ENCODE results near the gene PKD1L1. TPM values are rescaled to one million over a fixed set of nuclear protein-coding genes. Genes with fewer than 3 reads are reported as not detected.
A peak's percentile ranks its signal among the peaks of the same experiment; 100 is the strongest.

The PKD1L1 gene
- total RNA-seq, 1 experiment from 2014 or later = 2.8 TPM

- Histone ChIP-seq H3K9me3 (ENCODE audit: low read length) (no peaks in the 10 kb centered on the region), H3K27me3 (ENCODE audit: low read length) (no peaks in the 10 kb centered on the region)
These were observed 69.6 kb downstream of the PKD1L1 start for GRCh38 chr7:47878662-47879061.

GRCh38 chr7:47877336-47877735 lies 70.9 kb downstream of the PKD1L1 start:
- Histone ChIP-seq H3K9me2 (replicated peaks; ENCODE audit: insufficient read depth, low read length) (no peaks in the 10 kb centered on the region), H3K4me1 (ENCODE audit: low read length) (no peaks in the 10 kb centered on the region), H3K4me3 (ENCODE audit: low read length) (no peak overlapping the region), H3K9ac (ENCODE audit: low read length) (no peak overlapping the region), H3K27me3 (ENCODE audit: low read length) (no peaks in the 10 kb centered on the region), H3K27ac (ENCODE audit: low read length) (no peak overlapping the region), H3K79me2 (ENCODE audit: low read length) (no peaks in the 10 kb centered on the region), H3K36me3 (ENCODE audit: insufficient read depth, low read length) (no peaks in the 10 kb centered on the region), H2AFZ (ENCODE audit: low read length) (no peak overlapping the region), H3K4me2 (ENCODE audit: low read depth, low read length, poor library complexity, severe bottlenecking) (no peak overlapping the region), H4K20me1 (ENCODE audit: insufficient read depth, low read depth, low read length) (no peaks in the 10 kb centered on the region), H3K9me3 (ENCODE audit: low read length) (no peaks in the 10 kb centered on the region)
- no peak for DNase-seq

More at GRCh38 chr7:47878662-47879061, 69.6 kb downstream of the PKD1L1 start:
- Histone ChIP-seq H3K27ac (ENCODE audit: low read length) (no peak overlapping the region), H3K4me3 (ENCODE audit: low read length) (no peak overlapping the region), H3K36me3 (ENCODE audit: insufficient read depth, low read length) (no peaks in the 10 kb centered on the region), H3K9ac (ENCODE audit: low read length) (no peak overlapping the region), H3K4me2 (ENCODE audit: low read depth, low read length, poor library complexity, severe bottlenecking) (no peak overlapping the region), H3K4me1 (ENCODE audit: low read length) (no peaks in the 10 kb centered on the region), H4K20me1 (ENCODE audit: insufficient read depth, low read depth, low read length) (no peaks in the 10 kb centered on the region), H3K79me2 (ENCODE audit: low read length) (no peaks in the 10 kb centered on the region), H3K9me2 (replicated peaks; ENCODE audit: insufficient read depth, low read length) (no peaks in the 10 kb centered on the region), H2AFZ (ENCODE audit: low read length) (no peak overlapping the region)
- DNase-seq = no peak

GRCh38 chr7:47875998-47876744 lies 72.1 kb downstream of the PKD1L1 start:
- H3K4me3 ChIP-seq (ENCODE audit: low read length) = no peak overlapping the region

GRCh38 chr7:47875406-47875805 lies 72.9 kb downstream of the PKD1L1 start:
- Histone ChIP-seq H3K4me1 (ENCODE audit: low read length) (no peaks in the 10 kb centered on the region), H3K79me2 (ENCODE audit: low read length) (no peaks in the 10 kb centered on the region), H2AFZ (ENCODE audit: low read length) (no peak overlapping the region), H3K9me3 (ENCODE audit: low read length) (no peaks in the 10 kb centered on the region), H3K4me3 (ENCODE audit: low read length) (no peak overlapping the region), H4K20me1 (ENCODE audit: insufficient read depth, low read depth, low read length) (no peaks in the 10 kb centered on the region), H3K36me3 (ENCODE audit: insufficient read depth, low read length) (no peaks in the 10 kb centered on the region), H3K9me2 (replicated peaks; ENCODE audit: insufficient read depth, low read length) (no peaks in the 10 kb centered on the region), H3K27ac (ENCODE audit: low read length) (no peak overlapping the region), H3K9ac (ENCODE audit: low read length) (no peak overlapping the region), H3K4me2 (ENCODE audit: low read depth, low read length, poor library complexity, severe bottlenecking) (no peak overlapping the region), H3K27me3 (ENCODE audit: low read length) (no peaks in the 10 kb centered on the region)
- DNase-seq = no peak

More at GRCh38 chr7:47875998-47876744, 72.1 kb downstream of the PKD1L1 start:
- Histone ChIP-seq H3K27me3 (ENCODE audit: low read length) (no peaks in the 10 kb centered on the region), H3K4me1 (ENCODE audit: low read length) (no peaks in the 10 kb centered on the region), H3K79me2 (ENCODE audit: low read length) (no peaks in the 10 kb centered on the region), H3K9me2 (replicated peaks; ENCODE audit: insufficient read depth, low read length) (no peaks in the 10 kb centered on the region), H3K27ac (ENCODE audit: low read length) (no peak overlapping the region), H3K9ac (ENCODE audit: low read length) (no peak overlapping the region), H3K4me2 (ENCODE audit: low read depth, low read length, poor library complexity, severe bottlenecking) (no peak overlapping the region), H3K36me3 (ENCODE audit: insufficient read depth, low read length) (no peaks in the 10 kb centered on the region), H4K20me1 (ENCODE audit: insufficient read depth, low read depth, low read length) (no peaks in the 10 kb centered on the region), H2AFZ (ENCODE audit: low read length) (no peak overlapping the region), H3K9me3 (ENCODE audit: low read length) (no peaks in the 10 kb centered on the region)
- no peak for DNase-seq

- Histone ChIP-seq H3K27ac (ENCODE audit: low read length) (no peak overlapping the region), H3K9ac (ENCODE audit: low read length) (no peak overlapping the region), H3K4me1 (ENCODE audit: low read length) (no peaks in the 10 kb centered on the region), H3K27me3 (ENCODE audit: low read length) (no peaks in the 10 kb centered on the region), H3K9me3 (ENCODE audit: low read length) (no peaks in the 10 kb centered on the region), H2AFZ (ENCODE audit: low read length) (no peak overlapping the region), H3K36me3 (ENCODE audit: insufficient read depth, low read length) (no peaks in the 10 kb centered on the region), H3K9me2 (replicated peaks; ENCODE audit: insufficient read depth, low read length) (no peaks in the 10 kb centered on the region), H4K20me1 (ENCODE audit: insufficient read depth, low read depth, low read length) (no peaks in the 10 kb centered on the region), H3K79me2 (ENCODE audit: low read length) (no peaks in the 10 kb centered on the region), H3K4me3 (ENCODE audit: low read length) (no peak overlapping the region), H3K4me2 (ENCODE audit: low read depth, low read length, poor library complexity, severe bottlenecking) (no peak overlapping the region)
- no peak for DNase-seq
These were observed 74.5 kb downstream of the PKD1L1 start for GRCh38 chr7:47873762-47874161.

- H4K20me1 ChIP-seq (ENCODE audit: insufficient read depth, low read depth, low read length) = no peaks in the 10 kb centered on the region
- DNase-seq = no peak
- no peak overlapping the region for H3K4me2 ChIP-seq (ENCODE audit: low read depth, low read length, poor library complexity, severe bottlenecking)
- no peaks in the 10 kb centered on the region for H3K9me3 ChIP-seq (ENCODE audit: low read length)
- H3K79me2 ChIP-seq (ENCODE audit: low read length) = no peaks in the 10 kb centered on the region
- H3K36me3 ChIP-seq (ENCODE audit: insufficient read depth, low read length) = no peaks in the 10 kb centered on the region
- no peak overlapping the region for H2AFZ ChIP-seq (ENCODE audit: low read length)
- no peaks in the 10 kb centered on the region for H3K4me1 ChIP-seq (ENCODE audit: low read length)
- H3K27ac ChIP-seq (ENCODE audit: low read length) = no peak overlapping the region
- no peaks in the 10 kb centered on the region for H3K27me3 ChIP-seq (ENCODE audit: low read length)
- no peak overlapping the region for H3K9ac ChIP-seq (ENCODE audit: low read length)
- H3K9me2 ChIP-seq (replicated peaks; ENCODE audit: insufficient read depth, low read length) = no peaks in the 10 kb centered on the region
- no peak overlapping the region for H3K4me3 ChIP-seq (ENCODE audit: low read length)
These were observed 81.0 kb downstream of the PKD1L1 start for GRCh38 chr7:47867286-47867685.

GRCh38 chr7:47866120-47866519 lies 82.1 kb downstream of the PKD1L1 start:
- Histone ChIP-seq H4K20me1 (ENCODE audit: insufficient read depth, low read depth, low read length) (no peaks in the 10 kb centered on the region), H3K9ac (ENCODE audit: low read length) (no peak overlapping the region), H3K4me3 (ENCODE audit: low read length) (no peak overlapping the region), H2AFZ (ENCODE audit: low read length) (no peak overlapping the region), H3K27ac (ENCODE audit: low read length) (no peak overlapping the region), H3K4me1 (ENCODE audit: low read length) (no peaks in the 10 kb centered on the region), H3K79me2 (ENCODE audit: low read length) (no peaks in the 10 kb centered on the region), H3K9me3 (ENCODE audit: low read length) (no peaks in the 10 kb centered on the region), H3K4me2 (ENCODE audit: low read depth, low read length, poor library complexity, severe bottlenecking) (no peak overlapping the region), H3K36me3 (ENCODE audit: insufficient read depth, low read length) (no peaks in the 10 kb centered on the region), H3K9me2 (replicated peaks; ENCODE audit: insufficient read depth, low read length) (no peaks in the 10 kb centered on the region), H3K27me3 (ENCODE audit: low read length) (no peaks in the 10 kb centered on the region)
- DNase-seq = no peak

GRCh38 chr7:47852330-47853245 lies 95.7 kb downstream of the PKD1L1 start:
- H3K4me2 ChIP-seq (ENCODE audit: low read depth, low read length, poor library complexity, severe bottlenecking) = no peak overlapping the region
- peaks cover 7% of the 10 kb centered on the region; the same call in 1 of the 2 replicates for H3K4me1 ChIP-seq (ENCODE audit: low read length)
- H3K79me2 ChIP-seq (ENCODE audit: low read length) = no peaks in the 10 kb centered on the region
- H4K20me1 ChIP-seq (ENCODE audit: insufficient read depth, low read depth, low read length) = no peaks in the 10 kb centered on the region
- H3K9me3 ChIP-seq (ENCODE audit: low read length) = no peaks in the 10 kb centered on the region
- no peak overlapping the region for H3K9ac ChIP-seq (ENCODE audit: low read length)
- no peak overlapping the region for H3K27ac ChIP-seq (ENCODE audit: low read length)
- no peaks in the 10 kb centered on the region for H3K36me3 ChIP-seq (ENCODE audit: insufficient read depth, low read length)
- no peaks in the 10 kb centered on the region for H3K27me3 ChIP-seq (ENCODE audit: low read length)
- H3K4me3 ChIP-seq (ENCODE audit: low read length) = no peak overlapping the region
- H2AFZ ChIP-seq (ENCODE audit: low read length) = no peak overlapping the region
- DNase-seq = peak; percentile 65
- H3K9me2 ChIP-seq (replicated peaks; ENCODE audit: insufficient read depth, low read length) = no peaks in the 10 kb centered on the region
